Small intestine (tissue), 7 donors: Measurements from ENCODE around the gene KCP. TPM values are rescaled to one million over a fixed set of nuclear protein-coding genes. Genes with fewer than 3 reads are reported as not detected.
"Not testable (repeated sequence)": the region's sequence is repeated elsewhere in the genome, so short reads cannot be mapped to it uniquely, and the experiment has no call there.

Experiments
- DNase-seq, 2 donors: peaks; one replicate each; pipeline versions ENCODE4 v3.0.0 to v3.0.0-alpha.2; 2013
- FAIRE-seq: peaks from 2 replicates; lab custom pipeline; 2012; peaks lifted over from hg19 to GRCh38; lab: Jason Lieb, UNC
- H3K27ac ChIP-seq, 3 donors: one replicate each; pipeline ENCODE4 v1.5.1; 2013; ENCODE audit warnings: low read length in 2 of 3, mild to moderate bottlenecking in 2 of 3, control low read depth in 1 of 3, inconsistent platforms in 1 of 3, low read depth in 1 of 3, moderate library complexity in 1 of 3
- H3K27me3 ChIP-seq, 3 donors: one replicate each; pipeline ENCODE4 v1.6.1; 2013; ENCODE audit warnings: low read length in 3 of 3, inconsistent platforms in 1 of 3; ENCODE audit not compliant: control insufficient read depth in 3 of 3, insufficient read depth in 3 of 3
- H3K36me3 ChIP-seq, 3 donors: one replicate each; pipeline ENCODE4 v1.6.1; 2013; ENCODE audit warnings: low read length in 3 of 3, inconsistent platforms in 1 of 3, low read depth in 1 of 3, mild to moderate bottlenecking in 1 of 3, moderate library complexity in 1 of 3; ENCODE audit not compliant: control insufficient read depth in 3 of 3, insufficient read depth in 2 of 3
- H3K4me1 ChIP-seq, 3 donors: one replicate each; pipeline ENCODE4 v1.6.1; 2013; ENCODE audit warnings: low read length in 2 of 3, inconsistent platforms in 1 of 3, low read depth in 1 of 3, mild to moderate bottlenecking in 1 of 3, moderate library complexity in 1 of 3; ENCODE audit not compliant: control insufficient read depth in 3 of 3, insufficient read depth in 2 of 3
- H3K4me3 ChIP-seq, 3 donors: one replicate each; pipeline ENCODE4 v1.5.1; 2013; ENCODE audit warnings: low read length in 3 of 3, control low read depth in 1 of 3, inconsistent platforms in 1 of 3, low read depth in 1 of 3, mild to moderate bottlenecking in 1 of 3, moderate library complexity in 1 of 3
- H3K9me3 ChIP-seq, 2 donors: one replicate each; pipeline ENCODE4 v1.6.1; 2013; ENCODE audit warnings: low read depth in 1 of 2, low read length in 1 of 2; ENCODE audit not compliant: control insufficient read depth in 2 of 2, insufficient read depth in 1 of 2
- WGBS, 3 donors: extraction: QIAGEN DNeasy Blood & Tissue Kit; methylation state at CpG; one replicate each; pipeline ENCODE4 v1.1.7; 2013; 5-methylcytosine and 5-hydroxymethylcytosine counted together
- polyA plus RNA-seq, 4 donors: library from polyadenylated mRNA; stranded (reverse) in 3 of 4; unstranded in 1 of 4; fragments of 200-250 nt in 3 of 4; fragments of 120-200 nt in 1 of 4; gene quantifications; one replicate each; pipeline versions ENCODE4 v1.2.1 to v1.2.3, GENCODE V29; 2013
- donor health status: healthy with polysubstance abuse.
- donor health status: control.
- donor health status: control.
- donor health status: Bipolar disorder and iron deficiency.
- donor health status: healthy.

KCP gene
- polyA plus RNA-seq, 4 donors = 0.52 to 5.1 (median 1.9) TPM

DNA sequence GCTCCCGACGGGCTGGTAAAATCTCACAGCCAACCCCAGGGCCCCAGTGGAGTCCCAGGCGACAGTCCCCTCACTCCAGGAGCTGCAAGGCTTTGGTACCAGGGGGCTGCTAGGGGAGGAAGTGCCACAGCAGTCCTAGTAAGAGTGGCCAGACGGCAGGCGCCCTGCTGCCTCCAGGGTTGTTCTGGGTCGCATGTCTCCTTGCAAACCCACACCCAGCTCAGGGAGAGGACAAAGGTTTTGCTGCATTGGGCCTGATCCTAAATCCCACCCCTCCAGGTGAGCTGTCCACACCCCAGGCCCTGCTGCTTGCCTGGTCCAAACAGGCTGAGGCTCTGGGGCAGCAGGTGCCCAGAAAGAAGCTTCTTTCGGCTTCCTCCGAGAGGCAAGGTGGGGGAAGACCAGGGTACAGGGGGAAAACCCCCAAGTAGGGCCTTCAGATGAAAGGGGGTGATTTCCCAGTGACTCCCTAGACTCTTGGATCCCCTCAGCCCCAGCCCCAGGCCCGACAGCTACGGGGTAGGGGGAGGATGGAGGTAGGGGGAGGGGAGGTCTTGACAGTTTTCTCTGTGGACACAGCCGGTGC, 4.2 kb upstream of the KCP start:
- 23 to 36% (median 27%) methylated on average over 11 of the region's 11 CpGs for WGBS, 3 donors
- H3K9me3 ChIP-seq = no peaks in the 10 kb centered on the region
- no peak for FAIRE-seq
- H3K4me3 ChIP-seq = no peak overlapping the region
- peaks cover 0 to 16% (median 2%) of the 10 kb centered on the region in 3 donors for H3K4me1 ChIP-seq
- H3K27ac ChIP-seq = no peak overlapping the region
- no peak for DNase-seq
- H3K36me3 ChIP-seq = no peaks in the 10 kb centered on the region
- peaks cover 4 to 70% (median 15%) of the 10 kb centered on the region in 3 donors for H3K27me3 ChIP-seq

DNA sequence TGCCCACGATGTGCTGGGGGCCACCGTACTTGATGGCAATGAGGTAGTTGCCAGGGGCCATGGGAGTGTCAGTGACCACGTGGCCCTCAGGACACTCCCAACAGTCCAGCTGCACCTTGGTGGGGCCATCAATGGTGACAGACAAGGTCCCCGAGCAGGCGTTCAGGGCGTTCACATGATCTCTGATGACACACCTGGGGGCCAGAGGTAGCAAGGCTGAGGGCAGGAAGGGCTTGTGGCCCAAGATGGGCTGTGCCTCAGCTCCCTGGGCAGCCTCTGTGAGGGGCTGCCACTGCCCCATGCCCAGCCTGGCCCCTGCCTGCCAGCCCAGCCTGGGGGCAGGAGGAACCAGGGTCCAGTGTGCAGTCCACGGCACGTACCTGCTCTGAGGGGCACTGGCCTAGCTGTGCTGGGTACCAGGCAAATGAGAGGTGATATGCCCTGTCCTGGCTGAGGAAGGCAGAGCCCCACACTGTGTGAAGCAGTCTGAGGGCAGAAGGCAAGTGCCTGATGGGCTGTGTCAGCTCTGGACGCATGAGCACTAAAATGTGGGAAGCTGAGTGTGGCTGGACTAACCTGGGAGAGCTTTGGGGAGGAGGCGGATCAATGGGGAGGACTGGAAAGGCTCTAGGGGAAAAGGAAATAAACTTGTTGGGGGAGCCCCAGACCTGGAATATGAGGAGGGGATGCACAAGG, 3.5 kb upstream of the KCP start:
- no peaks in the 10 kb centered on the region for H3K36me3 ChIP-seq
- WGBS, 3 donors = 60 to 83% (median 67%) methylated on average over 9 to 10 of the region's 10 CpGs
- H3K27ac ChIP-seq = no peak overlapping the region
- H3K9me3 ChIP-seq = no peaks in the 10 kb centered on the region
- DNase-seq (no peak), FAIRE-seq (no peak)
- H3K27me3 ChIP-seq = peaks cover 4 to 71% (median 16%) of the 10 kb centered on the region in 3 donors
- H3K4me1 ChIP-seq = peaks cover 0 to 19% (median 2%) of the 10 kb centered on the region in 3 donors
- H3K4me3 ChIP-seq = no peak overlapping the region

DNA sequence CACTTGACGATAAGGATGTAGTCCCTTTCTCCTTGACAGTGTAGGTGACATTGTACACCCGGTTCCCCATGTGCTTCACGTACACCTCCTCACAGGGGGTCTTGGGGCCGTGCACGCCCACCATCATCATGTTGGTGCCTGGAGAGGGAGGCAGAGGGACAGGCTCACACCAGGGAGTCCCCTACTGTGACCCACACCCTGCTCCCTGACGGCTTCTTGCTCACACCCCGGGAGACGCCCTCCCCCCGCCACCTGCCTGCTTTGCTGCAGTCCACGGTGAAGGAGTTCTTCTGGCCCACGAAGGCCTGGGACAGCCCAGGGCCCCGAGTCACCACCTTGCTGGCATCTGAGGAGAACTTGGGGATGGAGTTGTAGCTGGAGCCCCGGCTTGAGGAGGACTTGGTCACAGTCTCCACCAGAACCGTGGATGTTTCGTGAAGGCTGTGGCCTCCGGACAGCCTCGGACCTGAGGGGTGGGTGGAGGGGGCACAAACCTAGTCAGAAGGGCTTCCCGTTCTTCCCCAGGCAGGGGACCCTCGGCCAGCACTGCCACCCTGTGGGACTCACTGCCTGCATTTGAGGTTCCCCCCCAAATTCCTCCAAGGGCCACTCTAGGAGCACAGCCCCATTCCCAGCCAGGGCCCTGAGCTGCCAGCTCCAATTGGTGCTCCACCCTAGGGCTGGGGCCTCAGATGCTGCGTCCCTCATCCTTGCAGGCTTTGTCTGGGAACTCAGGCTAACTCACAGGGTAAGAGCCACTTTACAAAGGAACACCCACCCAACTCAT, 2.4 kb upstream of the KCP start:
- H3K9me3 ChIP-seq, FAIRE-seq, H3K4me3 ChIP-seq, H3K36me3 ChIP-seq, H3K27ac ChIP-seq, DNase-seq: not testable (repeated sequence)
- Histone ChIP-seq H3K4me1 (peaks cover 0 to 19% (median 2%) of the 10 kb centered on the region in 3 donors), H3K27me3 (peaks cover 4 to 65% (median 19%) of the 10 kb centered on the region in 3 donors)
- 89 to 91% (median 90%) methylated on average over 2 to 8 of the region's 20 CpGs for WGBS, 3 donors

DNA sequence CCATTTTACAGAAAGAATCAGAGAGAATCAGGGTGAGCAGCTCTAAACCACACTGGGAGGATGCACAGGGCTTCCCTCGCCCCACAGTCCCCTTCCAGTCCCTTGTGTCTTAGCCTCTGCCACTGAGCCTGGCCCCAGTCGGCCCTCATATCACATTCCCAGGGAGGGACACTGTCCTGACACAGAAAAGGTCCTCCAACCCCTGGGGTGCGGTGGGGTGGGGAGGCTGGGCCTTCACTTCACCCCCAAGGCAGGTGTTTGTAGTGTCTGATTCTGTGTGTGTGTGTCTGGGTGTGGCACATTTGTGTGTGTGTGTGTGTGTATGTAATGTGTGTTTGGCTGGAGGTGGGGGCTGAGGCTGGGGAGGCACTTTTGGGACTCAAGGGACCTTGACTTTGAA, 1.8 kb upstream of the KCP start:
- no peak overlapping the region for H3K4me3 ChIP-seq
- 77 to 81% (median 79%) methylated on average over 3 of the region's 3 CpGs for WGBS, 3 donors
- no peaks in the 10 kb centered on the region for H3K36me3 ChIP-seq
- FAIRE-seq = no peak
- H3K9me3 ChIP-seq = no peaks in the 10 kb centered on the region
- H3K4me1 ChIP-seq = peaks cover 0 to 19% (median 2%) of the 10 kb centered on the region in 3 donors
- DNase-seq = no peak
- peaks cover 4 to 65% (median 19%) of the 10 kb centered on the region in 3 donors for H3K27me3 ChIP-seq
- H3K27ac ChIP-seq = no peak overlapping the region

DNA sequence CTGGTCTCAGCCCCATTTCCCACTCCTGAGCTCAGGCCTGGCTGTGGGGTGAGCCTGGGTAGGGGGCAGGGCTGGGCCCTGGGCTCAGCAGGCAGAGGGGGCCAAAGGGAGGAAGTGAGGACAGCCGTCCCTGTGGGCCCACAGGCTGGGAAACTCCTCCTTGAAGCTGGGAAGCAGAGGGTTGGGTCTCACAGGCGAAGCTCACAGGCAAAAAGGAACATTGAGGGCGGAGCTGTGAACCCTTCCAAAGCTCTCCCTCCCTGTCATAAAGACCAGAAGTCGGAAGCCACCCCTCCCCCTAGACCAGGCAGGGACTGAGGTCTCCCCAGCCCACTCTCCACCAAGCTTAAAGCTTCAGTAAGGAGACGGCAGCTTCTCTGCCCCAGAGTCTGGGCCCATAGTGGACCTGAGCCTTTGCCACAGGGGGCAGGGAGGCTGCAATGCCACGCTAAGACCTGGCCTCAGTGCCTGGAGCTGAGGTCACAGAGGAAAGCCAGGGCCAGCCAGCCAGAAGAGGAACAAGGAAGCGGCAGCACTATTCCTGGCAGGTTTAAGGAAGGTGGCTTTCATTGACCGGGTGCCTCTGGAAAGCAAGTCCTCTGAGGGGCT, 1.0 kb upstream of the KCP start:
- Histone ChIP-seq H3K36me3 (no peaks in the 10 kb centered on the region), H3K4me3 (no peak overlapping the region), H3K27me3 (peaks cover 4 to 61% (median 19%) of the 10 kb centered on the region in 3 donors), H3K4me1 (peaks cover 0 to 19% (median 2%) of the 10 kb centered on the region in 3 donors), H3K27ac (no peak overlapping the region), H3K9me3 (no peaks in the 10 kb centered on the region)
- DNase-seq (no peak), FAIRE-seq (no peak)
- WGBS, 3 donors = 61 to 67% (median 64%) methylated on average over 7 to 8 of the region's 8 CpGs

DNA sequence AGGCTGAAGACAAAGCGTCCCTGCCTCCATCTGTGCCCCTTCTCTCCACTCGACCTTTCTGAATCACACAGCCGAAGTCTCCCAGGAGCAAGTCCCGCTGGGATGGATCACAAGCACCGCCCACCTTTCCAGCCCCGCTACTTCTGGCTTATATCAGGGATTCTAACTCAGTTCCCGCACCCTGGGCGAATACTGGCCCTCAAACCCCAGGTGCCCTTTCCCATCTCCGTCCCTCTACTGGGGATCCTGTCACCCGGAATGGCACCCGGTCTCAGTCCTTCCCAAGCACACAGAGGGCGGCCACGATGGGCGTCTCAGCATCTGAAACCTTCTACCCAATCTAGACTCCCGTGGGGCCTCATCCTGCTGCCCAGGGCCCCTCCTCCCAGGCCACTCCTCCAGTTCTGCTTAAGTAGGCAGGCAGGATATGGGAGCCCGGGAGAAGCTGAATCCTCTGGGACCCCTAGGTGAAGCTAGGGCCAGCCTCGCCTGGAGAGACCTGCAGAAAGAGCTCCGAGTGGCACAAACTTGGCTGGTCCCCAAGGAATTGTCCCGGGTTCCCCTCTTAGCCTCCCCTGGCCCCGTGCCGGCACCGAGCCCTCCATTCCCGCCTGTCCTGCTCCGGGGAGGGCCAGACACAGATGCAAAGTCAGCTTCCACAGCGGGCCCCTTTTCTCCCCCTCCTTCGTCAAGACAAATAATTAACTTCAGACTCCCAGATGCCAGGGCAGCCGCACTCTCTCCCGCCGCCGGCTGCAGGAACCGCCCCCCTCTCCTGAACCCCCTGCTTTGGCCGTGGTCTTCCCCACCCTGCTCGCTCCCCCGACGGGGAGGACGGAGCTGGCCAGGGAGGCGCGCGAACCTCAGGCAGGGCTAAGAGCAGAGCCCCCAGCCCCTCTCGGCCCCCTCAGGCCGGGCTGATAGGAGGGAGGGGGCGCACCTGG, 612 bp downstream of the KCP start:
- Histone ChIP-seq H3K27ac (no peak overlapping the region), H3K36me3 (no peaks in the 10 kb centered on the region), H3K9me3 (no peaks in the 10 kb centered on the region), H3K4me3 (peak overlapping the region in 1 of 3 donors; percentile 35), H3K27me3 (peaks cover 4 to 48% (median 16%) of the 10 kb centered on the region in 3 donors), H3K4me1 (peaks cover 0 to 14% (median 2%) of the 10 kb centered on the region in 3 donors)
- no peak for FAIRE-seq
- peak in 1 of 2 donors; percentile 41 for DNase-seq
- WGBS, 3 donors = 10 to 14% (median 13%) methylated on average over 37 to 42 of the region's 42 CpGs

DNA sequence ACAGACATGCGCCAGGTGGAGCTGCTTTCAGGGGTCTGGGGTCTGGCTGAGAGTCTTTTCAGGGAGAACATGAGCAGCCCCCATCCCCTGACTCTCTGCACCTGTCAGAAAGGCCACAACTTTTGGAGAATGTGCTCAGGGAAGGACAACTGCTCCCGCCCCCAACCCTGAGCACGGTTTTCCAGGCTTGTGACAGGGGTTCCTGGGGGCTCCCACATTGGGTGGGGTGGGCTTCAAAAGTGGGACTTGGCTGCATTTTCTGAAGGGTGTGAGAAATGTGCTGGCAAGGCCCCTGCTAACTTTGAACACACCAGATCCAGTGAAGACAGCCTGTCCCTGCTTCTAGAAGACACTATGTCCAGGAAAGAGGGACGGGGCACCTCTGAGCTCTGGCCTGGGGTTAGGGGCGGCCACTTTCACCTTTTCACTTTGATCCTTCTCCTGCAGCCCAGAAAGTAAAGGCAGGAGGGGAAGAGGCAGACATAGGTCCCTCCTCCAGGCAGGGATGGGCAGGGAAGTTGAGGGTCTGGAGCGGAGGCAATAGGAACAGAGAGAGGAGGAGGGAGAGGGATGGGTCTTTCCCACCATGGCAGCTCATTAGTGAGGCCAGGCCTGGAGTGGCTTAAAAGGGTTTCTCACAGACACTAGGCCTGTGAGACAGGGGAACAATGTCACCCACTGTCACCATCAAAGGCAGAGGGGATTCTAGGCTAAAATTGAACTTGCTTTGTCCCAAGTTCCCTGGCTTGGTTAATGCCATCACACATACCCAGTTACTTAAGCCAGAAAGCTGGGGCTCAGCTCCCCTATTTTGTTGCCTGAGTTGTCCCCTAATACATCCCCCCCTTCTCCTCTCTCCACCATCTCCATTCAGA, 1.5 kb downstream of the KCP start:
- Histone ChIP-seq H3K9me3 (no peaks in the 10 kb centered on the region), H3K27me3 (peaks cover 4 to 40% (median 8%) of the 10 kb centered on the region in 3 donors), H3K36me3 (no peaks in the 10 kb centered on the region), H3K4me1 (peaks cover 0 to 14% (median 2%) of the 10 kb centered on the region in 3 donors), H3K4me3 (peak overlapping the region in 1 of 3 donors; percentile 35), H3K27ac (no peak overlapping the region)
- no peak for DNase-seq
- FAIRE-seq = no peak
- WGBS, 3 donors = 86 to 89% (median 87%) methylated on average over 5 to 6 of the region's 6 CpGs
